ENCODE data around the gene KCMF1.

GRCh38 chr2:85018049-85018447, 47.1 kb downstream of the KCMF1 start:
- TF ChIP-seq CTCF (IDR thresholded peaks at IDR 0.05): peak in 1 of 12 donors; percentile 13
- TF ChIP-seq POLR2A (IDR thresholded peaks at IDR 0.05): no peak

All from heart left ventricle (tissue), 13 donors.